Skin epidermis (tissue), 12 donors: ENCODE measurements around the gene C19orf53.
"Not testable (repeated sequence)": the region's sequence is repeated elsewhere in the genome, so short reads cannot be mapped to it uniquely, and the experiment has no call there.

Experiments used
- H3K27ac ChIP-seq, 21 experiments: fragments of 200-600 bp; sonication (generic) in 11 of 21; one replicate each; pipeline ENCODE4 v1.5.0; 2020; ENCODE audit warnings: mild to moderate bottlenecking in 3 of 21, inconsistent platforms in 2 of 21, moderate library complexity in 2 of 21
- H3K4me3 ChIP-seq, 7 experiments: fragments of 200-600 bp; sonication (generic) in 2 of 7; one replicate each; pipeline ENCODE4 v1.5.0; 2020; ENCODE audit warnings: inconsistent platforms in 2 of 7, mild to moderate bottlenecking in 2 of 7, moderate library complexity in 1 of 7

The C19orf53 gene

GRCh38 chr19:13774217-13775191 is at the start of gene C19orf53:
Gene C19orf53 (plus strand): TSS chr19:13774456. CDS start chr19:13774478, 22 bp downstream.
- peak within 1 kb of the TSS; percentile 55 to 97 (median 89) for H3K27ac ChIP-seq
- H3K4me3 ChIP-seq: peak within 1 kb of the TSS; percentile 58 to 94 (median 83)

- Histone ChIP-seq H3K27ac (no peak overlapping the region), H3K4me3 (no peak overlapping the region)
Observed at GRCh38 chr19:13726323-13726722, 47.9 kb upstream of the C19orf53 start.

- no peak overlapping the region for H3K4me3 ChIP-seq
- H3K27ac ChIP-seq: no peak overlapping the region
Observed at GRCh38 chr19:13727798-13728197, 46.5 kb upstream of the C19orf53 start.

GRCh38 chr19:13729859-13730258 is 44.4 kb upstream of the C19orf53 start:
- Histone ChIP-seq H3K4me3 (no peak overlapping the region), H3K27ac (peak overlapping the region in 13 of 21 experiments; percentile 41 to 96 (median 91))

- H3K27ac ChIP-seq: peak overlapping the region; percentile 72 to 96 (median 91)
- peak overlapping the region; percentile 27 to 57 (median 42) for H3K4me3 ChIP-seq
Observed at GRCh38 chr19:13731147-13731964, 42.9 kb upstream of the C19orf53 start.

- peak overlapping the region in 3 of 7 experiments; percentile 49 to 57 (median 50) for H3K4me3 ChIP-seq
- H3K27ac ChIP-seq: peak overlapping the region in 13 of 21 experiments; percentile 82 to 95 (median 92)
Observed at GRCh38 chr19:13732337-13732736, 41.9 kb upstream of the C19orf53 start.

- no peak overlapping the region for H3K4me3 ChIP-seq
- no peak overlapping the region for H3K27ac ChIP-seq
Observed at GRCh38 chr19:13734751-13735150, 39.5 kb upstream of the C19orf53 start.

GRCh38 chr19:13738073-13738472 is 36.2 kb upstream of the C19orf53 start:
- Histone ChIP-seq H3K4me3 (no peak overlapping the region), H3K27ac (no peak overlapping the region)

GRCh38 chr19:13741893-13742292 is 32.4 kb upstream of the C19orf53 start:
- H3K4me3 ChIP-seq: no peak overlapping the region
- H3K27ac ChIP-seq: no peak overlapping the region

- no peak overlapping the region for H3K4me3 ChIP-seq
- H3K27ac ChIP-seq: no peak overlapping the region
Observed at GRCh38 chr19:13742756-13743155, 31.5 kb upstream of the C19orf53 start.

- H3K4me3 ChIP-seq: no peak overlapping the region
- peak overlapping the region in 7 of 21 experiments; percentile 10 to 58 (median 19) for H3K27ac ChIP-seq
Observed at GRCh38 chr19:13744174-13744573, 30.1 kb upstream of the C19orf53 start.

- peak overlapping the region in 10 of 21 experiments; percentile 50 to 96 (median 88) for H3K27ac ChIP-seq
- peak overlapping the region; percentile 61 to 98 (median 91) for H3K4me3 ChIP-seq
Observed at GRCh38 chr19:13747098-13747453, 27.2 kb upstream of the C19orf53 start.

- H3K27ac ChIP-seq: peak overlapping the region; percentile 67 to 96 (median 90)
- H3K4me3 ChIP-seq: peak overlapping the region; percentile 61 to 98 (median 91)
Observed at GRCh38 chr19:13748169-13748828, 26.0 kb upstream of the C19orf53 start.

GRCh38 chr19:13751436-13751835 is 22.8 kb upstream of the C19orf53 start:
- Histone ChIP-seq H3K4me3 (no peak overlapping the region), H3K27ac (no peak overlapping the region)

GRCh38 chr19:13753622-13754021 is 20.6 kb upstream of the C19orf53 start:
- not testable (repeated sequence) for H3K27ac ChIP-seq, H3K4me3 ChIP-seq

GRCh38 chr19:13756210-13756609 is 18.0 kb upstream of the C19orf53 start:
- Histone ChIP-seq H3K4me3 (no peak overlapping the region), H3K27ac (no peak overlapping the region)

- Histone ChIP-seq H3K4me3 (no peak overlapping the region), H3K27ac (no peak overlapping the region)
Observed at GRCh38 chr19:13757805-13758772, 16.2 kb upstream of the C19orf53 start.

GRCh38 chr19:13758795-13759194 is 15.5 kb upstream of the C19orf53 start:
- Histone ChIP-seq H3K4me3 (no peak overlapping the region), H3K27ac (no peak overlapping the region)

GRCh38 chr19:13761423-13761822 is 12.8 kb upstream of the C19orf53 start:
- no peak overlapping the region for H3K4me3 ChIP-seq
- no peak overlapping the region for H3K27ac ChIP-seq
